H1 (cell line): ENCODE data around the gene PSKH1. TPM values are rescaled to one million over a fixed set of nuclear protein-coding genes. Genes with fewer than 3 reads are reported as not detected.

Experiments used
- CTCF ChIA-PET: fragments of 300-600 bp; sonication (Branson Sonifier 250); formaldehyde crosslinking; loops from one replicate; lab custom pipeline; 2021; ENCODE audit not compliant: partially characterized antibody; lab: Charles Lee
- POLR2A ChIA-PET: fragments of 300-600 bp; sonication (Branson Sonifier 250); formaldehyde crosslinking; loops from one replicate; lab custom pipeline; 2021; ENCODE audit warnings: inconsistent platforms; ENCODE audit not compliant: partially characterized antibody; lab: Charles Lee
- DNase-seq, 2 experiments: peaks; one replicate each; pipeline versions ENCODE4 v3.0.0 to v3.0.0-alpha.2; 2010 to 2022; ENCODE audit warnings: low spot score in 2 of 2, low read depth in 1 of 2, mixed read lengths in 1 of 2
- FAIRE-seq: peaks from 2 replicates; lab custom pipeline; 2011; peaks lifted over from hg19 to GRCh38; lab: Jason Lieb, UNC
- H2AFZ ChIP-seq: 2 replicates; pipeline ENCODE4 v1.8.1; 2012; ENCODE audit warnings: low read length, inconsistent platforms
- H2AK5ac ChIP-seq: 2 replicates; pipeline ENCODE4 v1.6.1; 2013; ENCODE audit warnings: low read depth, low read length
- H2BK120ac ChIP-seq: replicated peaks from 2 replicates; pipeline ENCODE3; 2013; ENCODE audit warnings: low read depth, low read length, inconsistent platforms
- H2BK12ac ChIP-seq: 2 replicates; pipeline ENCODE4 v1.6.1; 2013; ENCODE audit warnings: low read depth, low read length
- H2BK15ac ChIP-seq: 2 replicates; pipeline ENCODE4 v1.6.1; 2013; ENCODE audit warnings: low read length
- H2BK20ac ChIP-seq: 2 replicates; pipeline ENCODE4 v1.6.1; 2013; ENCODE audit warnings: low read length
- H2BK5ac ChIP-seq: 2 replicates; pipeline ENCODE4 v1.6.1; 2013; ENCODE audit warnings: low read depth, low read length
- H3K14ac ChIP-seq: 2 replicates; pipeline ENCODE4 v1.6.1; 2013; ENCODE audit warnings: inconsistent platforms; ENCODE audit not compliant: insufficient read length
- H3K18ac ChIP-seq: 2 replicates; pipeline ENCODE4 v1.6.1; 2013; ENCODE audit warnings: low read length; ENCODE audit errors: extremely low read depth
- H3K23ac ChIP-seq: 2 replicates; pipeline ENCODE4 v1.6.1; 2013; ENCODE audit warnings: inconsistent platforms; ENCODE audit not compliant: insufficient read length
- H3K23me2 ChIP-seq: 2 replicates; pipeline ENCODE4 v1.6.1; 2013; ENCODE audit warnings: low read depth, low read length
- H3K27ac ChIP-seq: 2 replicates; pipeline ENCODE4 v1.6.1; 2011; ENCODE audit warnings: low read depth, low read length, inconsistent platforms
- H3K27me3 ChIP-seq, 4 experiments: replicated peaks in 1 of 4; 1 replicate in 1 of 4; 2 replicates in 3 of 4; pipeline versions ENCODE4 v1.6.1 to v1.8.1; 2011 to 2013; ENCODE audit warnings: low read length in 3 of 4, mild to moderate bottlenecking in 3 of 4, inconsistent platforms in 2 of 4, mixed read lengths in 2 of 4, moderate library complexity in 1 of 4; ENCODE audit not compliant: control insufficient read depth in 3 of 4, insufficient read depth in 3 of 4; ENCODE audit errors: extremely low read depth in 1 of 4
- H3K36me3 ChIP-seq, 4 experiments: 2 replicates each; pipeline versions ENCODE4 v1.6.1 to v1.8.1; 2011 to 2013; ENCODE audit warnings: mild to moderate bottlenecking in 4 of 4, low read length in 3 of 4, moderate library complexity in 2 of 4, control low read depth in 1 of 4, inconsistent platforms in 1 of 4; ENCODE audit not compliant: insufficient read depth in 4 of 4, control insufficient read depth in 2 of 4
- H3K4ac ChIP-seq: replicated peaks from 2 replicates; pipeline ENCODE3; 2013; ENCODE audit warnings: low read length, low read depth, mixed read lengths, inconsistent platforms; ENCODE audit not compliant: insufficient read length
- H3K4me1 ChIP-seq, 4 experiments: replicated peaks in 1 of 4; 1 replicate in 1 of 4; 2 replicates in 3 of 4; pipeline versions ENCODE4 v1.6.1 to v1.8.1; 2011 to 2013; ENCODE audit warnings: low read length in 3 of 4, inconsistent platforms in 2 of 4, mixed read lengths in 1 of 4; ENCODE audit not compliant: insufficient read depth in 4 of 4, control insufficient read depth in 3 of 4
- H3K4me2 ChIP-seq, 2 experiments: 2 replicates each; pipeline versions ENCODE4 v1.6.1 to v1.8.1; 2011 to 2013; ENCODE audit warnings: low read depth in 2 of 2, low read length in 2 of 2, control low read depth in 1 of 2, inconsistent platforms in 1 of 2, mild to moderate bottlenecking in 1 of 2; ENCODE audit not compliant: insufficient read depth in 1 of 2
- H3K4me3 ChIP-seq, 4 experiments: fragments of 200-600, 300-600 bp in 1 of 4; sonication (generic), shearing (Covaris generic), sonication (Bioruptor Twin) in 1 of 4; 2 replicates each; pipeline versions ENCODE4 v1.5.1 to v1.8.1; 2011 to 2016; ENCODE audit warnings: low read length in 4 of 4, low read depth in 3 of 4, control low read depth in 2 of 4, inconsistent platforms in 2 of 4, mild to moderate bottlenecking in 2 of 4, mixed read lengths in 1 of 4, moderate library complexity in 1 of 4; ENCODE audit not compliant: insufficient read depth in 2 of 4; ENCODE audit errors: extremely low read depth in 1 of 4
- H3K56ac ChIP-seq: replicated peaks from 2 replicates; pipeline ENCODE3; 2013; ENCODE audit warnings: low read depth, mild to moderate bottlenecking, mixed read lengths, low read length, inconsistent platforms; ENCODE audit not compliant: insufficient read length
- H3K79me1 ChIP-seq: 2 replicates; pipeline ENCODE4 v1.6.1; 2013; ENCODE audit warnings: low read depth, low read length, control low read depth
- H3K79me2 ChIP-seq, 2 experiments: 2 replicates each; pipeline versions ENCODE4 v1.6.1 to v1.8.1; 2012 to 2013; ENCODE audit warnings: low read length in 2 of 2, mild to moderate bottlenecking in 2 of 2, inconsistent platforms in 1 of 2; ENCODE audit not compliant: insufficient read depth in 2 of 2, control insufficient read depth in 1 of 2
- H3K9ac ChIP-seq, 4 experiments: replicated peaks in 1 of 4; 1 replicate in 1 of 4; 2 replicates in 3 of 4; pipeline versions ENCODE4 v1.6.1 to v1.8.1; 2011 to 2013; ENCODE audit warnings: low read depth in 3 of 4, low read length in 3 of 4, control low read depth in 2 of 4, mild to moderate bottlenecking in 2 of 4, moderate library complexity in 2 of 4, inconsistent platforms in 1 of 4; ENCODE audit errors: extremely low read depth in 1 of 4
- H3K9me3 ChIP-seq, 2 experiments: 2 replicates each; pipeline versions ENCODE4 v1.6.1 to v1.8.1; 2012 to 2013; ENCODE audit warnings: mild to moderate bottlenecking in 2 of 2, moderate library complexity in 2 of 2, control low read depth in 1 of 2, inconsistent platforms in 1 of 2, low read depth in 1 of 2, low read length in 1 of 2, mixed read lengths in 1 of 2; ENCODE audit not compliant: insufficient read depth in 2 of 2
- H4K20me1 ChIP-seq, 2 experiments: replicated peaks in 1 of 2; 2 replicates each; pipeline versions ENCODE3 to v1.8.1; 2011 to 2013; ENCODE audit warnings: inconsistent platforms in 2 of 2, low read length in 2 of 2, mild to moderate bottlenecking in 1 of 2; ENCODE audit not compliant: insufficient read depth in 2 of 2, control insufficient read depth in 1 of 2
- H4K5ac ChIP-seq: 2 replicates; pipeline ENCODE4 v1.6.1; 2013; ENCODE audit warnings: low read length, low read depth, mixed read lengths, inconsistent platforms; ENCODE audit not compliant: insufficient read length
- H4K8ac ChIP-seq: 2 replicates; pipeline ENCODE4 v1.8.0; 2013; ENCODE audit warnings: mild to moderate bottlenecking, moderate library complexity, low read length, inconsistent platforms; ENCODE audit not compliant: insufficient read depth; ENCODE audit errors: extremely low read depth
- H4K91ac ChIP-seq: replicated peaks from 2 replicates; pipeline ENCODE3; 2013; ENCODE audit warnings: low read length, mixed read lengths, inconsistent platforms; ENCODE audit not compliant: insufficient read length
- CTCF ChIP-seq, 3 experiments: IDR thresholded peaks; 1 replicate in 2 of 3; 2 replicates in 1 of 3; pipeline versions ENCODE4 v1.5.1 to v1.6.1; 2011; ENCODE audit warnings: low read length in 3 of 3, mild to moderate bottlenecking in 3 of 3, inconsistent platforms in 2 of 3, low read depth in 1 of 3, moderate library complexity in 1 of 3; ENCODE audit not compliant: insufficient read depth in 1 of 3; ENCODE audit errors: control extremely low read depth in 1 of 3
- EGR1 ChIP-seq: IDR thresholded peaks from 2 replicates; pipeline ENCODE4 v1.6.1; 2011; ENCODE audit warnings: low read depth, low read length, borderline replicate concordance
- FOSL1 ChIP-seq: IDR thresholded peaks from 2 replicates; pipeline ENCODE4 v1.6.1; 2011; ENCODE audit warnings: mild to moderate bottlenecking, low read depth, low read length, moderate library complexity; ENCODE audit not compliant: insufficient read depth
- HDAC2 ChIP-seq, 2 experiments: fragments of 300-600 bp in 1 of 2; sonication (generic) in 1 of 2; IDR thresholded peaks; 2 replicates each; pipeline ENCODE4 v1.6.1; 2011 to 2012; ENCODE audit warnings: low read depth in 2 of 2, low read length in 2 of 2, mild to moderate bottlenecking in 2 of 2, moderate library complexity in 2 of 2, borderline replicate concordance in 1 of 2, inconsistent platforms in 1 of 2
- HDAC6 ChIP-seq: IDR thresholded peaks from one replicate; pipeline ENCODE4 v1.7.1; 2012; ENCODE audit warnings: low read depth, mild to moderate bottlenecking, inconsistent platforms, low read length, moderate library complexity
- JUN ChIP-seq: IDR thresholded peaks from 2 replicates; pipeline ENCODE4 v1.6.1; 2011; ENCODE audit warnings: low read depth, mild to moderate bottlenecking, improper control_type of control experiment, low read length
- KDM1A ChIP-seq: fragments of 200-600, 300-600 bp; sonication (generic); IDR thresholded peaks from 2 replicates; pipeline ENCODE4 v1.7.1; 2016; ENCODE audit warnings: mild to moderate bottlenecking, low read length, borderline replicate concordance
- NANOG ChIP-seq: IDR thresholded peaks from 2 replicates; pipeline ENCODE4 v1.6.1; 2011; ENCODE audit warnings: low read length, low read depth, mild to moderate bottlenecking, inconsistent platforms; ENCODE audit not compliant: insufficient read depth, poor library complexity, severe bottlenecking
- POU5F1 ChIP-seq: IDR thresholded peaks from 2 replicates; pipeline ENCODE4 v1.6.1; 2011; ENCODE audit warnings: low read depth, mild to moderate bottlenecking, low read length, moderate library complexity
- TAF7 ChIP-seq: optimal IDR thresholded peaks from 2 replicates; pipeline ENCODE3; 2011; ENCODE audit warnings: low read depth, mild to moderate bottlenecking, inconsistent platforms, low read length, moderate library complexity, borderline replicate concordance
- TCF12 ChIP-seq: IDR thresholded peaks from 2 replicates; pipeline ENCODE4 v1.6.1; 2011; ENCODE audit warnings: low read depth, mild to moderate bottlenecking, low read length
- WGBS, 2 experiments: shearing (Covaris generic) in 1 of 2; methylation state at CpG; one replicate each; pipeline versions ENCODE4 v1.1.6 to v1.1.7; 2013 to 2015; ENCODE audit warnings: low lambda C conversion rate in 2 of 2, mixed read lengths in 2 of 2, inconsistent platforms in 1 of 2, low coverage in 1 of 2, missing lambda C conversion rate in 1 of 2; ENCODE audit not compliant: insufficient replicate concordance in 2 of 2, insufficient coverage in 1 of 2, insufficient read length in 1 of 2; ENCODE audit errors: extremely low coverage in 1 of 2, missing lambda C conversion rate in 1 of 2; 5-methylcytosine and 5-hydroxymethylcytosine counted together
- polyA plus RNA-seq, 7 experiments: library from polyadenylated mRNA; depleted of rRNA in 3 of 7; stranded (reverse) in 5 of 7; unstranded in 2 of 7; fragments of >200 nt in 5 of 7; fragments of 200-250 nt in 2 of 7; gene quantifications; 1 replicate in 5 of 7; 2 replicates in 1 of 7; 4 replicates in 1 of 7; pipeline versions ENCODE4 v1.2.1 to v1.2.3, GENCODE V29; 2011 to 2013; ENCODE audit warnings: missing spikeins in 2 of 7, mixed read lengths in 2 of 7
- total RNA-seq: library from RNA; stranded (reverse); fragmentation: NEBNext Ultra II Directional; extraction: Animal tissue kit (Norgen Biotek cat#: 25700); gene quantifications from 2 replicates; pipeline ENCODE4 v1.2.1, GENCODE V29; 2021

Gene PSKH1
- total and polyA plus RNA-seq, 2 of the 8 experiments (the other 6 are each of a cell fraction or from before 2014, with no cell fraction given): 24.8 to 51.0 TPM

DNA sequence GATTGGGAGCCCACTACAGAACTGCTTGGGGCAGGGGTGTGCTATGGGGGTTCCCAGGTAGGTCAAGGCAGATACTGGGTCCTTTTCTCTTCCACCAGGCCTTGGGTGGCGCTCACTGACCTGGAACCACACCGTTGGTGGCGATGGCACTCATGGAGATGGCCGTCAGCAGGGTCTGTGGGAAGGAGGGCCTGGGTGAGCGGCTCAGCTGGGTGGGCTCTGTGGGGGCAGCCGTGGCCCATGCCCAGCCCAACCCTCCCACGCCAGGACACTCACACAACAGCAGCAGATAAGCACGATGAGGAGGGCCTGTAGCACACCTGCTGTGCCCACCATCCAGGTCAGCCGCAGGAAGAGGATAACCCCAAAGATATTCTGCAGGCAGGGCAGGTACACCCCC, 64.6 kb downstream of the PSKH1 start:
- H2BK12ac ChIP-seq: no peak overlapping the region
- H3K23me2 ChIP-seq: no peaks in the 10 kb centered on the region
- H3K4me3 ChIP-seq: no peak overlapping the region
- H2BK120ac ChIP-seq: no peak overlapping the region
- H3K56ac ChIP-seq: no peak overlapping the region
- H2BK5ac ChIP-seq: no peak overlapping the region
- H4K5ac ChIP-seq: no peak overlapping the region
- H2BK15ac ChIP-seq: no peak overlapping the region
- no peak overlapping the region for H3K14ac ChIP-seq
- no peaks in the 10 kb centered on the region for H3K4me1 ChIP-seq
- no peaks in the 10 kb centered on the region for H3K79me2 ChIP-seq
- H3K27me3 ChIP-seq: no peaks in the 10 kb centered on the region
- no peak overlapping the region for H3K18ac ChIP-seq
- DNase-seq (no peak), FAIRE-seq (no peak)
- no peak overlapping the region for H4K91ac ChIP-seq
- H3K9ac ChIP-seq: no peak overlapping the region
- no peaks in the 10 kb centered on the region for H3K79me1 ChIP-seq
- no peak overlapping the region for H2BK20ac ChIP-seq
- no peak overlapping the region for H3K27ac ChIP-seq
- no peak overlapping the region for H3K4ac ChIP-seq
- H3K36me3 ChIP-seq: peaks cover 4 to 34% (median 28%) of the 10 kb centered on the region in 4 experiments; a peak in 7 of 8 replicates
- ChIA-PET CTCF (interaction anchor here (1.7 kb wide), 1 partner anchor 83 kb away, joined by 4 read pairs; no protein-coding TSS in a partner anchor), POLR2A (interaction anchor here (0.7 to 1.3 kb wide), 2 partner anchors 13 to 30 kb away, joined by 5 read pairs; partner anchors contain the start of gene LCAT)
- 88% methylated on average over 8 of the region's 9 CpGs; no CpG with 5 or more reads in 1 of the 2 experiments for WGBS, 2 experiments
- no peak overlapping the region for H2AFZ ChIP-seq
- no peaks in the 10 kb centered on the region for H3K9me3 ChIP-seq
- peaks cover 4 to 18% of the 10 kb centered on the region in 2 experiments for H4K20me1 ChIP-seq
- no peak overlapping the region for H2AK5ac ChIP-seq
- H4K8ac ChIP-seq: no peak overlapping the region
- H3K23ac ChIP-seq: no peak overlapping the region
- H3K4me2 ChIP-seq: no peak overlapping the region
- no peak for TF ChIP-seq HDAC2 (IDR thresholded peaks at IDR 0.05; ENCODE audit: borderline replicate concordance in 1 of 2, low read depth in 2 of 2, low read length in 2 of 2)
- TF ChIP-seq JUN: no peak
- no peak for TF ChIP-seq TAF7
- no peak for TF ChIP-seq NANOG
- no peak for TF ChIP-seq HDAC6
- TF ChIP-seq CTCF (IDR thresholded peaks at IDR 0.05; ENCODE audit: control extremely low read depth in 1 of 3, insufficient read depth in 1 of 3, low read depth in 1 of 3, low read length in 3 of 3): no peak
- no peak for TF ChIP-seq POU5F1
- TF ChIP-seq TCF12: no peak
- no peak for TF ChIP-seq KDM1A
- no peak for TF ChIP-seq EGR1
- no peak for TF ChIP-seq FOSL1
